Progenitor cell of endocrine pancreas (in vitro differentiated cells): Measurements from ENCODE around the gene PIGQ. TPM values are rescaled to one million over a fixed set of nuclear protein-coding genes. Genes with fewer than 3 reads are reported as not detected.

ENCODE experiments used
- DNase-seq: peaks from one replicate; pipeline ENCODE4 v3.0.0; 2021; ENCODE audit warnings: low spot score; ENCODE audit not compliant: unreplicated experiment
- H3K27ac Mint-ChIP-seq: 2 replicates; pipeline ENCODE4 v1.8.0; 2021; ENCODE audit warnings: mild to moderate bottlenecking, moderate library complexity, mixed read lengths
- H3K27me3 Mint-ChIP-seq: 2 replicates; pipeline ENCODE4 v1.8.0; 2021; ENCODE audit warnings: mixed read lengths
- H3K36me3 Mint-ChIP-seq: 2 replicates; pipeline ENCODE4 v1.8.0; 2022; ENCODE audit warnings: mixed read lengths; ENCODE audit not compliant: insufficient read depth
- H3K4me1 Mint-ChIP-seq: 2 replicates; pipeline ENCODE4 v1.8.0; 2021; ENCODE audit warnings: low read depth, mixed read lengths
- H3K4me3 Mint-ChIP-seq: 2 replicates; pipeline ENCODE4 v1.8.0; 2021; ENCODE audit warnings: low read depth, mild to moderate bottlenecking, moderate library complexity, mixed read lengths
- H3K9me3 Mint-ChIP-seq: 2 replicates; pipeline ENCODE4 v1.8.0; 2021; ENCODE audit warnings: low read depth, mixed read lengths
- total RNA-seq: library from RNA; stranded (reverse); gene quantifications from 2 replicates; pipeline ENCODE4 v1.2.1, GENCODE V29; 2021
- TF ChIP-seq, protein P1 (sequence below): fragments of 200-600 bp; sonication (generic); IDR thresholded peaks from one replicate; pipeline ENCODE4 v1.5.0; 2021; ENCODE audit warnings: antibody characterized with exemption, mild to moderate bottlenecking; ENCODE audit not compliant: unreplicated experiment

Gene PIGQ
- total RNA-seq, 1 donor from 2014 or later: 109 TPM

DNA sequence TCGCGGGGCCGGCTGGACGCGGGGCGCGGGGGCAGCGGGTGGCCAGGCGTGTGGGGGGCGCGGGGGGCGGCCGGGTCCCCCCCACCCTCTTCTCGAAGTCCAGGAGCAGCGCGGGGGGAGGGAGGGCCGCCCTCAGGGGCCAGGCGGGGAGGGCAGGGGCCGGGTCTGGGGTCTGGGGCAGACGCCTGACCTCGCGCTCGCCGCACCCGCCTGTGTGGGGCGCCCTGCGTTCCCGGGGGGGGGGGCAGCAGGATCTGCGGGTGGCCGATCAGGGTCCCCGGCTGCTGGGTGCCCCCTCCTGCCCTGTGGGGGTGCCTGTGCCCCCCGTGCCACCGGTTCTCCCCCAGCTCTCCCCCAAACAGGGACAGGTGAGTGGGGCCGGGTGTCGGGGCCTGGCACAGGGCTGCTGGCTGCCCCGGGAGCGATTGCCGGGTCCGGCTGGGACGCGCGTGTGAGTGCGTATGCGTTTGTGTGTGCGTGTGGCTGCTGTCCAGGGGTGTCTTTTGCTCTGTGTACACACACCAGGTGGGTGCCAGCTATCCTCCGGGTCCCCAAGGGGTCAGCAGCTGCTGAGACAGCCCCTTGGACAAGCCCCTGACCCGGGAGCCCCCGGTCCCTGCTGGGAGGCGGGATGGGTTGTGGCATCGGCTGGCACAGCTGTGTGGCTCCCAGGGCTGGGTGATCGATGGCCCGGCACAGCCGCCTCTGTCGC lies 8.9 kb upstream of the PIGQ start:
- Mint-ChIP-seq H3K27me3 (peaks cover 24% of the 10 kb centered on the region), H3K27ac (no peak overlapping the region), H3K4me1 (peaks cover 1% of the 10 kb centered on the region), H3K36me3 (no peaks in the 10 kb centered on the region), H3K4me3 (no peak overlapping the region), H3K9me3 (no peaks in the 10 kb centered on the region)
- TF ChIP-seq, protein P1, sequence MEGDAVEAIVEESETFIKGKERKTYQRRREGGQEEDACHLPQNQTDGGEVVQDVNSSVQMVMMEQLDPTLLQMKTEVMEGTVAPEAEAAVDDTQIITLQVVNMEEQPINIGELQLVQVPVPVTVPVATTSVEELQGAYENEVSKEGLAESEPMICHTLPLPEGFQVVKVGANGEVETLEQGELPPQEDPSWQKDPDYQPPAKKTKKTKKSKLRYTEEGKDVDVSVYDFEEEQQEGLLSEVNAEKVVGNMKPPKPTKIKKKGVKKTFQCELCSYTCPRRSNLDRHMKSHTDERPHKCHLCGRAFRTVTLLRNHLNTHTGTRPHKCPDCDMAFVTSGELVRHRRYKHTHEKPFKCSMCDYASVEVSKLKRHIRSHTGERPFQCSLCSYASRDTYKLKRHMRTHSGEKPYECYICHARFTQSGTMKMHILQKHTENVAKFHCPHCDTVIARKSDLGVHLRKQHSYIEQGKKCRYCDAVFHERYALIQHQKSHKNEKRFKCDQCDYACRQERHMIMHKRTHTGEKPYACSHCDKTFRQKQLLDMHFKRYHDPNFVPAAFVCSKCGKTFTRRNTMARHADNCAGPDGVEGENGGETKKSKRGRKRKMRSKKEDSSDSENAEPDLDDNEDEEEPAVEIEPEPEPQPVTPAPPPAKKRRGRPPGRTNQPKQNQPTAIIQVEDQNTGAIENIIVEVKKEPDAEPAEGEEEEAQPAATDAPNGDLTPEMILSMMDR: no peak
- no peak for DNase-seq

DNA sequence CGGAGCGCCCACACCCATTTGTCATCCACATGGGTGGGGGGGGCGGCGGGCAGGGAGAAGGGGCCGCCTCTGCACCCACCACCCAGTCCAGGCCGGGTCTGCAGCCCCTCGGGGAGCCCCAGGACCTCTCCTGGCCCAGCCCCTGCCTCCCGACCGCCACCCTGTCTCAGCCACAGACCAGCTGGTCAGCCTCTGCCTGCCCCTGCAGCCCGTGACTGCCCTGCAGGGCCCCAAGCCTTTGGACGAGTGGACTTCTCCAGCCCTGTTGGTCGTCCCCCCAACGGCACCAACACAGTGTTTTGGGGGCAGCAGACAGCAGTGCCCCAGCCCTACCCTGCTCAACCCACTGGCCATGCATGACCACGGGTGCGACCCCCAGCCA lies 8.4 kb upstream of the PIGQ start:
- no peaks in the 10 kb centered on the region for H3K9me3 Mint-ChIP-seq
- peaks cover 1% of the 10 kb centered on the region for H3K4me1 Mint-ChIP-seq
- H3K4me3 Mint-ChIP-seq: no peak overlapping the region
- peaks cover 24% of the 10 kb centered on the region for H3K27me3 Mint-ChIP-seq
- no peak for DNase-seq
- TF ChIP-seq, protein P1: no peak
- H3K36me3 Mint-ChIP-seq: no peaks in the 10 kb centered on the region
- no peak overlapping the region for H3K27ac Mint-ChIP-seq

DNA sequence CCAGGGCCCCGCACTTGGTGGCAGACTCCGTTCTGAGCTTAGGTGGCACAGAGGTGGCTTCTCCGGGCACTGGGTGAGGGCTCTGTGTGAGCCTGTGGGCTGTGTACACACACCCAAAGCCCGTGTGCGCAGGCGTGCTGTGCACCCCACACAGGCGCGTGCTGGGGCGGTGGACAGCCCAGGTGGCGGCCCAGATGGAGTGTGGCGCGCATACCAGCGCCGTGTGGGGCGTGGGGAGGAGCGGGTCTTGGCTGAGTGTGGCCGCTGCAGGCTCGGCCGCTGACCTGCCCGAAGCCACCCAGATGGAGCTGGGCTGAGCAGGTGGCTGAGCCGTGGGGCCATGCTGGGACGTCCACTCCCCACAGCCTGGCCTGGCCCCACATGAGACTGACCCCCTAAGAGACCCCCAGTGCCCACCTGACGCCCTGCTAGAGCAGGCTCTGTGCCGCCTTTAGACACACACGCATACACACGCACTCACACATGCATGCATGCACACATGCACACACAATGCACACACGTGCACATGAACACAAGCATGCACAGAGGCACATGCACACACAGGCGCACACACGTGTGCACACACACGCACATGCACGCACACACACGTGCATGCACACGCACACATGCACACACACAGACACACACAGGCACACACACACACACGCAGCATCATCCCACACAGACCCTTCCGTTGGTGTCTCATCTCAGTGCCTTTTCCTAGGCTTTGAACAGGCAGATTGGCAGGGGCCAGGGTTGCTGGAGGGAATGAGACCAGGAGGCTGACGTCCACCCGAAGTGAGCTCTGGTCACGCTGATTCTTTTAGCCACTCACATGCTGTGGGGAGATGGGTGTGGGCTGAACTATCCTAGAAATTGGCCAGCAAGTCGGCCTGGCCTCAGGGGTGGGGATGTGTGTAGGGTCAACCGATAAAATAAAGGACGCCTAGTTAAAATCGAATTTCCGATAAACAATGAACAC lies 7.5 kb upstream of the PIGQ start:
- H3K4me3 Mint-ChIP-seq: no peak overlapping the region
- H3K36me3 Mint-ChIP-seq: no peaks in the 10 kb centered on the region
- DNase-seq: no peak
- no peak overlapping the region for H3K27ac Mint-ChIP-seq
- H3K27me3 Mint-ChIP-seq: peaks cover 24% of the 10 kb centered on the region
- TF ChIP-seq, protein P1: no peak
- H3K9me3 Mint-ChIP-seq: no peaks in the 10 kb centered on the region
- H3K4me1 Mint-ChIP-seq: peaks cover 6% of the 10 kb centered on the region

DNA sequence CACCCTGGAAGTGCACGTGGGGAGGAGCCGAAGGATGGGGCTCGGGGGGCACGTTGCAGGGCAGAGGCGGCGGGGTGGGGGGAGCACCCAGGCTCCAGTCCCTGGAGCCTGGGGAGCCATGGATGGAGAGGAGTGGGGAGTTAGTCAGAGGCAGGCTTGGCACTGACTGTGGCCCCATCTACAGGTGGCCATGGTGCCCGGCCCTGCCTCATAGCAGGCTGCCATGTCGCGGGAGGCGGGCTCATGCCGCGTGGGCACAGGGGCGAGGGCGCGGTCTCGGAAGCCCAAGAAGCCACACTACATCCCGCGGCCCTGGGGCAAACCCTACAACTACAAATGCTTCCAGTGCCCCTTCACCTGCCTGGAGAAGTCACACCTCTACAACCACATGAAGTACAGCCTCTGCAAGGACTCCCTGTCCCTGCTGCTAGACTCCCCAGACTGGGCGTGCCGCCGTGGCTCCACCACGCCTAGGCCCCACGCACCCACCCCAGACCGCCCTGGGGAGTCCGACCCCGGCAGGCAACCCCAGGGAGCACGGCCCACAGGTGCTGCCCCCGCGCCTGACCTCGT lies 6.6 kb upstream of the PIGQ start:
- Mint-ChIP-seq H3K9me3 (no peaks in the 10 kb centered on the region), H3K36me3 (no peaks in the 10 kb centered on the region), H3K4me3 (no peak overlapping the region), H3K27me3 (peaks cover 21% of the 10 kb centered on the region), H3K4me1 (peaks cover 6% of the 10 kb centered on the region), H3K27ac (no peak overlapping the region)
- no peak for DNase-seq
- TF ChIP-seq, protein P1: no peak
